Panc1 (cell line): ENCODE measurements around the gene SHMT1.

Experiments
- CTCF ChIP-seq: fragments of 450-650 bp; IDR thresholded peaks from 2 replicates; pipeline ENCODE4 v1.5.1; 2017; ENCODE audit warnings: mild to moderate bottlenecking
- POLR2AphosphoS5 ChIP-seq: IDR thresholded peaks from 2 replicates; pipeline ENCODE4 v1.6.1; 2012; ENCODE audit warnings: mild to moderate bottlenecking, low read depth, low read length, moderate library complexity
- REST ChIP-seq, 2 experiments: IDR thresholded peaks; 2 replicates each; pipeline ENCODE4 v1.6.1; 2011 to 2012; ENCODE audit warnings: low read depth in 2 of 2, control low read depth in 1 of 2, low read length in 1 of 2, mild to moderate bottlenecking in 1 of 2, moderate library complexity in 1 of 2; ENCODE audit not compliant: insufficient read depth in 1 of 2
- SIN3A ChIP-seq: IDR thresholded peaks from 2 replicates; pipeline ENCODE4 v1.6.1; 2012; ENCODE audit warnings: low read depth, mild to moderate bottlenecking, low read length, moderate library complexity, borderline replicate concordance; ENCODE audit not compliant: insufficient read depth

GRCh38 chr17:18378205-18378505 lies 14.8 kb upstream of the SHMT1 start:
- TF ChIP-seq POLR2AphosphoS5, result no peak
- no peak for TF ChIP-seq CTCF
- TF ChIP-seq REST (IDR thresholded peaks at IDR 0.05; ENCODE audit: insufficient read depth in 1 of 2, low read depth in 2 of 2, low read length in 1 of 2), result no peak
- TF ChIP-seq SIN3A, result no peak
